ENCODE measurements around the gene NAPSA. TPM values are rescaled to one million over a fixed set of nuclear protein-coding genes. Genes with fewer than 3 reads are reported as not detected.

The NAPSA gene
- polyA plus RNA-seq, 1 donor (not counting 4 experiments of a cell fraction or from before 2014, with no cell fraction given), result 0.94 TPM

- peaks cover 58% of the 10 kb centered on the region for H3K27me3 ChIP-seq (ENCODE audit: control insufficient read depth, extremely low read depth, insufficient read depth, low read length)
- no peaks in the 10 kb centered on the region for H4K20me1 ChIP-seq (ENCODE audit: control insufficient read depth, extremely low read depth, insufficient read depth, low read length)
- H3K9me3 ChIP-seq (ENCODE audit: control insufficient read depth, low read depth, low read length), result peaks cover 7% of the 10 kb centered on the region
- dilution Hi-C loops (cut with MboI; ENCODE audit: extremely low pct_ligation_motif_present, low sequenced_read_pairs), result no loop called here
- DNase-seq (ENCODE audit: low read depth, low spot score), result no peak
- TF ChIP-seq, protein P1, sequence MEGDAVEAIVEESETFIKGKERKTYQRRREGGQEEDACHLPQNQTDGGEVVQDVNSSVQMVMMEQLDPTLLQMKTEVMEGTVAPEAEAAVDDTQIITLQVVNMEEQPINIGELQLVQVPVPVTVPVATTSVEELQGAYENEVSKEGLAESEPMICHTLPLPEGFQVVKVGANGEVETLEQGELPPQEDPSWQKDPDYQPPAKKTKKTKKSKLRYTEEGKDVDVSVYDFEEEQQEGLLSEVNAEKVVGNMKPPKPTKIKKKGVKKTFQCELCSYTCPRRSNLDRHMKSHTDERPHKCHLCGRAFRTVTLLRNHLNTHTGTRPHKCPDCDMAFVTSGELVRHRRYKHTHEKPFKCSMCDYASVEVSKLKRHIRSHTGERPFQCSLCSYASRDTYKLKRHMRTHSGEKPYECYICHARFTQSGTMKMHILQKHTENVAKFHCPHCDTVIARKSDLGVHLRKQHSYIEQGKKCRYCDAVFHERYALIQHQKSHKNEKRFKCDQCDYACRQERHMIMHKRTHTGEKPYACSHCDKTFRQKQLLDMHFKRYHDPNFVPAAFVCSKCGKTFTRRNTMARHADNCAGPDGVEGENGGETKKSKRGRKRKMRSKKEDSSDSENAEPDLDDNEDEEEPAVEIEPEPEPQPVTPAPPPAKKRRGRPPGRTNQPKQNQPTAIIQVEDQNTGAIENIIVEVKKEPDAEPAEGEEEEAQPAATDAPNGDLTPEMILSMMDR (optimal IDR thresholded peaks at IDR 0.05 in 1 of 3, IDR thresholded peaks at IDR 0.05 in 1 of 3, conservative IDR thresholded peaks at IDR 0.05 in 1 of 3; ENCODE audit: extremely low read depth in 1 of 3, insufficient read depth in 2 of 3, low read length in 3 of 3), result no peak
- TF ChIP-seq EZH2 (IDR thresholded peaks at IDR 0.05; ENCODE audit: low read length), result peak; percentile 40
- no peaks in the 10 kb centered on the region for H3K79me2 ChIP-seq (ENCODE audit: control insufficient read depth, insufficient read depth, low read length)
- no peak overlapping the region for H3K4me2 ChIP-seq (ENCODE audit: control insufficient read depth, extremely low read depth, insufficient read depth, low read depth, low read length)
- H3K4me1 ChIP-seq (ENCODE audit: control insufficient read depth, extremely low read depth, insufficient read depth, low read length), result no peaks in the 10 kb centered on the region
- no peaks in the 10 kb centered on the region for H3K36me3 ChIP-seq (ENCODE audit: control insufficient read depth in 2 of 2, extremely low read depth in 1 of 2, insufficient read depth in 2 of 2, low read length in 2 of 2)
- no peak for FAIRE-seq
- H3K9ac ChIP-seq (ENCODE audit: control insufficient read depth, extremely low read depth, insufficient read depth, low read length), result no peak overlapping the region
- H2AFZ ChIP-seq (ENCODE audit: control insufficient read depth, low read length), result no peak overlapping the region
- no peak overlapping the region for H3K27ac ChIP-seq (ENCODE audit: control insufficient read depth, insufficient read depth, low read length)
- no peaks in the 10 kb centered on the region for H3K9me1 ChIP-seq (ENCODE audit: control insufficient read depth, extremely low read depth, insufficient read depth, low read length)
- no peak overlapping the region for H3K4me3 ChIP-seq (ENCODE audit: control insufficient read depth in 2 of 3, extremely low read depth in 1 of 3, insufficient read depth in 2 of 3, low read depth in 1 of 3, low read length in 3 of 3)
These were observed 38.4 kb downstream of the NAPSA start for GRCh38 chr19:50327013-50327412.

DNA sequence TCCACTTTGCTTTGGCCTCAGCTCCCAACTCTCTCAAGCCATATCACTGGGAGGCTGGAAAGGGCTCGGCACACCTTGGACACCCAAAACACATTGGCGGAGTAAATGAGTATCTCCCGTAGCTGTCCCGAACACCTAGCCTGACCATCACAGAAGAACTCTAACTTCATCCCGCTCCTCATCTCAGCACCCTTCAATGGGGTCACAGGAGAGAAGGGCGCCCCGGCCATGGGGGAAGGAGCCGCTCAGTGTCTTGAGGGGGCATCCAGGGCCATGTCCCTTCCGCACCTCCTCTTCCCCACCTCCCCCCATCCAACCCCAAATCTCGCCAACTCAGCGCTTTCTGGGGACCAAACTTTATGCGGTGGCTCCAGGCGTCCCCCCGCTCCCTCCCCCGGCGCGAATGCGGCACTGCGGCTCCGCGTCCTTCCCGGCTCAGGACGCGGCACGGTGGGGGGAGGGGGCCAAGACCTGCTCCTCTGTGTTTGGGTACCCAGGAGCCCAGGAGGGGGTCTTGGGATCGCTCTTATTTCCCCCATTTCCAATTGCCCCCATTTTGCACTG, 39.3 kb downstream of the NAPSA start:
- H3K4me3 ChIP-seq (ENCODE audit: control insufficient read depth in 2 of 3, extremely low read depth in 1 of 3, insufficient read depth in 2 of 3, low read depth in 1 of 3, low read length in 3 of 3), result no peak overlapping the region
- H3K4me2 ChIP-seq (ENCODE audit: control insufficient read depth, extremely low read depth, insufficient read depth, low read depth, low read length), result no peak overlapping the region
- dilution Hi-C loops (cut with MboI; ENCODE audit: extremely low pct_ligation_motif_present, low sequenced_read_pairs), result no loop called here
- no peaks in the 10 kb centered on the region for H3K4me1 ChIP-seq (ENCODE audit: control insufficient read depth, extremely low read depth, insufficient read depth, low read length)
- no peaks in the 10 kb centered on the region for H3K9me1 ChIP-seq (ENCODE audit: control insufficient read depth, extremely low read depth, insufficient read depth, low read length)
- H3K9me3 ChIP-seq (ENCODE audit: control insufficient read depth, low read depth, low read length), result peaks cover 7% of the 10 kb centered on the region
- DNase-seq (ENCODE audit: low read depth, low spot score), result no peak
- TF ChIP-seq, protein P1 (optimal IDR thresholded peaks at IDR 0.05 in 1 of 3, IDR thresholded peaks at IDR 0.05 in 1 of 3, conservative IDR thresholded peaks at IDR 0.05 in 1 of 3; ENCODE audit: extremely low read depth in 1 of 3, insufficient read depth in 2 of 3, low read length in 3 of 3), result no peak
- no peak for TF ChIP-seq EZH2 (IDR thresholded peaks at IDR 0.05; ENCODE audit: low read length)
- H3K79me2 ChIP-seq (ENCODE audit: control insufficient read depth, insufficient read depth, low read length), result no peaks in the 10 kb centered on the region
- H2AFZ ChIP-seq (ENCODE audit: control insufficient read depth, low read length), result no peak overlapping the region
- no peaks in the 10 kb centered on the region for H3K36me3 ChIP-seq (ENCODE audit: control insufficient read depth in 2 of 2, extremely low read depth in 1 of 2, insufficient read depth in 2 of 2, low read length in 2 of 2)
- no peak for FAIRE-seq
- H4K20me1 ChIP-seq (ENCODE audit: control insufficient read depth, extremely low read depth, insufficient read depth, low read length), result no peaks in the 10 kb centered on the region
- no peak overlapping the region for H3K9ac ChIP-seq (ENCODE audit: control insufficient read depth, extremely low read depth, insufficient read depth, low read length)
- no peak overlapping the region for H3K27ac ChIP-seq (ENCODE audit: control insufficient read depth, insufficient read depth, low read length)
- H3K27me3 ChIP-seq (ENCODE audit: control insufficient read depth, extremely low read depth, insufficient read depth, low read length), result peaks cover 51% of the 10 kb centered on the region
